GM18861 (cell line): ENCODE measurements around the gene SYT2.
"Not testable (repeated sequence)": the region's sequence is repeated elsewhere in the genome, so short reads cannot be mapped to it uniquely, and the experiment has no call there.

ENCODE experiments used
- ATAC-seq: cut with Tn5 transposase; IDR thresholded peaks from one replicate; pipeline ENCODE4 v1.9.1; 2021; ENCODE audit not compliant: unreplicated experiment

The SYT2 gene

DNA sequence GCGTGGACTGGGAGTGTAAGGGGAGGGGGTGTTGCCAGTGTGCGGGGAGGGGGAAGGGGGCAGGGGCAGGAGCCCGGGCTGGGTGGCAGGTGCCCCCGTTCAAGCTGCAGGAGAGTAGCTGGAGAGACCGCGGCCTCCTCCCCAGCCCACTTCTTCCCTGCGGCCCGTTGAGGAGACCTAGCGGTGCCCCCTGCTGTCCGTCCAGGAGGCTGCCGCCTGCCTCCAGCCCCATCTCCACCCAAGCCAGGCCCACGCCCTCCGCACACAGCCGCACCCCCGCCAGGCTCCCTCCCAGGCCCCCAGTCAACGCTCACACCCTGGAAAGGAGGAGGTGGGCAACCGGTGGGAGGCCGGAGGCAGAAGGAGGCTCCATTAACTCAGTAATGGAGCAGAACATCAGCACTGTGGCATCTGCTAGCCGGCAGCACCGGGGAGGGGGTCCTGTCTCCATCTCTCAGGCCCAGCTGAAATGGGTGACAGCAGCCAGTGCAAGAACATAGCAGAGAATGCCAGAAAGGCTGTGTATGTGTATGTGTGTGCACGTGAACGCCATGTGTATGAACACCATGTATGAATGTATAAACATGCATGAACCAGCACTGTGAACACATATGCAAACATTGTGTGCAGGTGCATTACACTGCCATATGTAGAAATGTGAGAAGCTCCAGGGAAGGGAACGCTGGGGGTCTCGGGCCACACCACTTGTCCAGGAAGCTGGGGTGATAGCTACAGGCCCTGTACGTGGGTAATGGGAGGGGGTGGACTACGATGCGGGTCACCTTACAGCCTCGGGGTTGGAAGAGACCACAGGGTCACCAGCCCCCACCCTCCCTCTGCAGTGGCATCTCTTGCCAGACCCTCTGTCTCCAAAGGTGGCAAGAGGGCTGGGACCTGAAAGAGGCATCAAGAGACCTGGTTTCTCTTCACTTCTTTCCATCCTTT, 84.6 kb downstream of the SYT2 start:
- no peak for ATAC-seq

DNA sequence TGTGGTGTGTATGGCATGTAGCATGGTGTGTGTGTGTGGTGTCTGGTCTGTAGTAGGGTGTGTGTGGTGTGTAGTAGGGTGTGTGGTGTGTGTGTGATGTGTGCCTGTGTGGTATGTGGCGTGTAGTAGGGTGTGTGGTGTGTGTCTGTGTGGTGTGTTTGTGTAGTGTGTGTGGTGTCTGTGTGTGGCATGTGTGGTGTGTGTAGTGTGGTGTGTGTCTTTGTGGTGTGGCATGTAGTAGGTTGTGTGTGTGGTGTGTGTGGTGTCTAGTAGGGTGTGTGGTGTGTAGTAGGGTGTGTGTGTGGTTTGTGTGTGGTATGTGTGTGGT, 85.5 kb downstream of the SYT2 start:
- no peak for ATAC-seq

DNA sequence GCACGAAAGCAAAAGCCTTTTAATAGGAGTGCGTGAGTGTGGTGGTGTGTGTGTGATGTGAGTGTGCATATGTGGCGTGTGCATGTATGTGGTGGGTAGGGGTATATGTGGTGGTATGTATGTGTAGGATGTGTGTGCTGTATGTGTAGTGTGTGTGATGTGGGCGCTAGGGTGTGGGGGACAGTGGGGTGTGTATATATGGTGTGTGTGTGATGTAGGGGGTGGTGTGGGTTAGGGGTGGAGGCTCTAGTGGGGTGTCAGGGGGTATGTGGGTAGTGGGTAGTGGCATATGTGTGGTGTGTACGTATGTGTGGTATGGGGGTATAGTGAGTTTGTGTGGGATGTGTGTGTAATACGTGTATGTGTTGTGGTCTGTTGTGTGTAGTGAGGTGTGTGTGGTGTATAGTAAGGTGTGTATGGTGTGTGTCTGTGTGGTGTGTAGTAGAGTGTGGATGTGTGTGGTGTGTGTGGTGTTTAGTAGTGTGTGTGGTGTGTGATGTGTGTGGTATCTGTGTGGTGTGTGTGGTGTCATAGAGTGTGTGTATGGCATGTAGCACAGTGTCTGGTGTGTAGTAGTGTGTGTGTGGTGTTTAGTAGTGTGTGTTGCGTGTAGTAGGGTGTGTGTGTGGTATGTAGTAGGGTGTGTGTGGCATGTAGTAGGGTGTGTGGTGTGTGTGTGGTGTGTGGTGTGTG, 86.0 kb downstream of the SYT2 start:
- no peak for ATAC-seq

DNA sequence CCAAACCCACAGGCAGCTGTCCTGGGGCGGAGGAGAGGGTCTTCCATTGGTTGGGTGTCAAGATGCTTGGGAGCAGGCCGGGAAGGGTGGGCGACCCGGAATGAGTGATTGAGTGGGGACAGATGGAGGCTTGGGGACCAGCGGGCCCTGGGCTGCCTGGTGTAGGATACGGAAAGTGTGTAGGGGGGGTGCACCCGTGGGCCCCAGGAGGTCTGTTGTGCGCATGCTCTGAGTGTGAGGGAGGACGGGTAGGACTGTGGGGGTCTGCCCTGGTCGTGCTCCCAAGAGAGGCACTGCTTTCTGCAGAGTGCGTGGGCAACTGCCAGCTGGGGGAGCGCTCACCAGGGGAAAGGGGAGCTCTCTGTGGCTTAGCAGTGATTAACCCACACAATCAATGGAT, 86.8 kb downstream of the SYT2 start:
- ATAC-seq: not testable (repeated sequence)

DNA sequence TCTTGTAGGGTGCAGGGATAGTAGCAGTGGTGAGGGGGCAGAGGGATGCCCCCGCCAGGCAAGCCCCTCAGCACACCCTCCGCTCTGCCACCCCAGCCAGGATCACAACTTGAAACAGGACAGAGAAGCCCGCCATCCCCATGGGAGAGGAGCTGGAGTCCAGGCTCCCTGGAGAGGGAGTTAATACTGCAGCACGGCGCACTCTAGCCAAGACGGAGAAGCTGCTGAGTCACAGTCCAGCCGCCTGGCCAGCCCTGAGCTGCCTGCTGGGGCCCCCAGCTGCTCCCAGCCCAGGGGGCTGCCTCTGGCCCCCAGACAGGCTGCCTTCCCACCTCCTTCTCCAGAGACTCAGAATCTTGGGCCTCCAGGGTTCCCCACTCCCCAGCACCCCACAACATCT, 87.2 kb downstream of the SYT2 start:
- ATAC-seq: no peak

- ATAC-seq: no peak
These were observed 87.9 kb downstream of the SYT2 start for GRCh38 chr1:202622388-202622787.

GRCh38 chr1:202621446-202621845, 88.8 kb downstream of the SYT2 start:
- ATAC-seq: no peak

DNA sequence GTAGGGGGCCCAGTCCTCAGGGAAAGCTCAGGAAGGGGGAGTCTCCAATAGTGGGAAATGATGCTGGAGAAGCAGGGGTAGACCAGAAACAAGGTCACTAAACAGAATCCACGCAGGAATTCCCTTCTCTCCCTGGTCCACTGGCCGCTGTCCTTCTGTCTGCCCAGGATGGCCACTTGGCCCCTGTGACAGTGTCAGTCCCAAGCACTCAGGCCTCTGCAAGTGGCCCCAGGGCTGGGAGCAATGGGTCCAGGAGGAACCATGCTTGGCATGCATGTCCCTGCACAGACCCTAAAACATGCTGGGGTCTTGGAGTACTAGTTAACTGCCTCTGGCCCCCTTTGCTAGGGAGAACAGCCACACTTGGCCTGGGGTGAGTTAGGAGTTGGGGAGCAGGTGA, 90.2 kb downstream of the SYT2 start:
- not testable (repeated sequence) for ATAC-seq

- ATAC-seq: no peak
These were observed 90.7 kb downstream of the SYT2 start for GRCh38 chr1:202619505-202619904.

DNA sequence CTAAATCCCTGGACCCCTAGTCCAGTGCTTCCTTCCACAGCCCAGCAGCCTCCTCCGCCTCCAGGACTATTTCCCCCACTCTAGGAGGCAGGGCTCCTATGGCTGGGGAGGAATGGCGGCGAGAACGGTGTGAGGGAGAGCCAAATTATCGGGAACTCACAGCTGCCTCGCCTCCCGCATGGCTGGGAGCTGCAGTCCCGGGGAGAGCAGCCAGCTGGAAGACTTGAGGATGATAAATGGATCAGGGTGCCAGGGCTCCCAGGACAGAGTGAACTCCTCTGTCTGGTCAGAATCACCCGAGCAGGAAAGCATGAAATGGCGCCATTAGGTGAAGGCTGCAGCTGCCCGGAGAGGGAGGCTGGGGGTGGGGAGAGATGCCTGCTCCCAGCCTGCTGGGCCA, 91.2 kb downstream of the SYT2 start:
- not testable (repeated sequence) for ATAC-seq

GRCh38 chr1:202616355-202616915, 93.8 kb downstream of the SYT2 start:
- no peak for ATAC-seq

GRCh38 chr1:202615501-202616354, 94.5 kb downstream of the SYT2 start:
- peak; percentile 73 for ATAC-seq

DNA sequence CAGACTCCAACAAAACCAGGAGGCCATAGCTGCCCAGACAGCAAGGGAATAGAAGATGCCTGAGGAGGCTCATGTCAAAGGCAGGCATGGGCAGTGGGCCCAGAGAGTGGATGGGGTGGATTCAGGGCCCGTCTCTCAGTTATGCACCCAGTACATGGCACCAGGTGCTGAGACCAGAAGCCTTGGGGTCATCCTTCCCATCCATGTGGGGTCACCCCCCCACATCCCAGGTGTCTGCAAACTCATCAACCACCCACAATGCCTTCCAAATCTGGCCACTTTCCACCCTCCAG, 95.1 kb downstream of the SYT2 start:
- not testable (repeated sequence) for ATAC-seq

DNA sequence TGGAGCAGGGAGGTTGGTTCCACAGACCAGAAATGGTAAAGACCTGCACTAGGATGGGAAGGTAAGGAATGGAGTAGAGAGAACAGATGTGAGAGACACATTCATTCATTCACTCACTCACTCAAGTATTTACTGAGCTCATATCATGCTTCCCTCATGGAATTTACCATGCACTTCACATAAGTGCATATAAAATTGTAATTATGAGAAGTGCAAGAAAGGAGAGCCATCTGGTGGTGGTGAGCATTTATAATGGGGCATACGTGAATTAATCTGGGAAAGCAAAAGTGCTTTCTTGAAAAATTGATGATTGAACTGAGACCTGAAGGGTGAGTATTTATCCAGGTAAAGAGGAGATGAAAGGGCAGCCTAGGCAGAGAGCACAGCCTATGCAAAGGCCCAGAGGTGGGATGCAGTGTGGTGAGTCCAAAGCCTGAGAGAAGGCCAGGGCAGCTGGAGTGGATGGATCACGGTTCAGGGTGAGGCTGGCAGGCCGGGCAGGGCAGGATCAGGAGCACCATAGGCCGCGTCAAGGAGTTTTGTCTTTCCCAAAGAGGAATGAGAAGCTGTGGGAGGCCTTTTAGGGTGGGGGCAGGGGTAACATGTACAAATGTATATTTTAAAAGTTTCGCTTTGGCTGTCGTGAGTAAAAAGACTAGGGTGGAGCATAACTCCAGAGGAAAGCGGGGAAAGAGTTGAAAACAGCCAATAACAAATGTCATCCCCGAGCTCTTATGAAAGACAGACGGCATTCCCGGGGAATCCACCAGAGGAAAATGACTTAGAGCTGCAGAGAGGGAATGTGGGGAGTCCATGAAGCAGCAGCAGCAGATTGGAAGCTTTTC, 95.7 kb downstream of the SYT2 start:
- not testable (repeated sequence) for ATAC-seq

GRCh38 chr1:202613571-202613970, 96.7 kb downstream of the SYT2 start:
- ATAC-seq: no peak

- not testable (repeated sequence) for ATAC-seq
These were observed 98.2 kb downstream of the SYT2 start for GRCh38 chr1:202612036-202612435.

DNA sequence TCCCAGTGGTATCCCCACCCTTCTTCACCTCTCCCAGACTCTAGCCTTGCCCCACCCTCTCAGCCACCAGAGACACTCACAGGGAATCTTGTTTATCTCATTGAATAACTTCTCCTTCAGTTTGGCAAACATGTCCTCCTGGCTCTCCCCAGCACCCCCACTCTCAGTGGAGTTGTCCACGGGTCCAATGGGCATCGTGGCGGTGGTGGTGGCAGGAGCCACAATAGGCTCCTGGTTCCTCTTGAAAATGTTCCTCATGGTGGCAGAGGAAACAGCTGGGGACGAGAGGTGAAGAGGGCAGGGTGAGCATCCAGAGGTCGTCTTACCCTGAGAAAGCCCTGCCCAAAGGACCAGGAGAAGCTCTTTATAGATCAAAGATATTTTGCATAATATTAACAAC, 104.7 kb downstream of the SYT2 start:
- ATAC-seq: no peak

GRCh38 chr1:202603435-202603834, 106.8 kb downstream of the SYT2 start:
- ATAC-seq: no peak

GRCh38 chr1:202600432-202601041, 109.7 kb downstream of the SYT2 start:
- no peak for ATAC-seq
